Activated CD4-positive, alpha-beta memory T cell treated with anti-CD3 and anti-CD28 coated beads for 36 hours (primary cell): ENCODE data around the gene FOSL2. TPM values are rescaled to one million over a fixed set of nuclear protein-coding genes. Genes with fewer than 3 reads are reported as not detected.

ENCODE experiments used
- CTCF ChIA-PET: fragments of 350-600 bp; sonication (Branson Sonifier 250); formaldehyde crosslinking; loops from one replicate; lab custom pipeline; 2021; ENCODE audit warnings: antibody characterized with exemption, inconsistent platforms; lab: Charles Lee
- POLR2A ChIA-PET: fragments of 350-600 bp; sonication (Branson Sonifier 250); formaldehyde crosslinking; loops from one replicate; lab custom pipeline; 2021; ENCODE audit warnings: antibody characterized with exemption; lab: Charles Lee
- DNase-seq: peaks from one replicate; pipeline ENCODE4 v3.0.0-alpha.2; 2020
- H3K27ac Mint-ChIP-seq: one replicate; pipeline ENCODE4 v1.8.0; 2021; ENCODE audit warnings: mixed read lengths
- H3K27me3 Mint-ChIP-seq: one replicate; pipeline ENCODE4 v1.8.0; 2021; ENCODE audit warnings: mixed read lengths
- H3K36me3 Mint-ChIP-seq: one replicate; pipeline ENCODE4 v1.8.0; 2021; ENCODE audit warnings: mixed read lengths
- H3K4me1 Mint-ChIP-seq: one replicate; pipeline ENCODE4 v1.8.0; 2021; ENCODE audit warnings: low read depth, mixed read lengths
- H3K4me3 Mint-ChIP-seq: one replicate; pipeline ENCODE4 v1.8.0; 2021; ENCODE audit warnings: mild to moderate bottlenecking, mixed read lengths
- H3K9me3 Mint-ChIP-seq: one replicate; pipeline ENCODE4 v1.8.0; 2021; ENCODE audit warnings: mixed read lengths
- intact Hi-C: fragments of 100-400 bp; cut with micrococcal nuclease; formaldehyde crosslinking; loops from one replicate; pipeline ENCODE4 v1.15.1; 2023
- total RNA-seq, 2 experiments: library from RNA; stranded (reverse); gene quantifications; one replicate each; pipeline ENCODE4 v1.2.3, GENCODE V29; 2021

FOSL2 gene
- total RNA-seq, 2 experiments from 2014 or later, result 172 to 182 TPM

GRCh38 chr2:28390746-28391563, 1.7 kb upstream of the FOSL2 start:
- POLR2A ChIA-PET, result interaction anchor here (0.5 to 3.9 kb wide), 20 partner anchors 10 to 675 kb away, joined by 3 to 37 read pairs (median 4); partner anchors contain the start of genes BABAM2 and RBKS

DNA sequence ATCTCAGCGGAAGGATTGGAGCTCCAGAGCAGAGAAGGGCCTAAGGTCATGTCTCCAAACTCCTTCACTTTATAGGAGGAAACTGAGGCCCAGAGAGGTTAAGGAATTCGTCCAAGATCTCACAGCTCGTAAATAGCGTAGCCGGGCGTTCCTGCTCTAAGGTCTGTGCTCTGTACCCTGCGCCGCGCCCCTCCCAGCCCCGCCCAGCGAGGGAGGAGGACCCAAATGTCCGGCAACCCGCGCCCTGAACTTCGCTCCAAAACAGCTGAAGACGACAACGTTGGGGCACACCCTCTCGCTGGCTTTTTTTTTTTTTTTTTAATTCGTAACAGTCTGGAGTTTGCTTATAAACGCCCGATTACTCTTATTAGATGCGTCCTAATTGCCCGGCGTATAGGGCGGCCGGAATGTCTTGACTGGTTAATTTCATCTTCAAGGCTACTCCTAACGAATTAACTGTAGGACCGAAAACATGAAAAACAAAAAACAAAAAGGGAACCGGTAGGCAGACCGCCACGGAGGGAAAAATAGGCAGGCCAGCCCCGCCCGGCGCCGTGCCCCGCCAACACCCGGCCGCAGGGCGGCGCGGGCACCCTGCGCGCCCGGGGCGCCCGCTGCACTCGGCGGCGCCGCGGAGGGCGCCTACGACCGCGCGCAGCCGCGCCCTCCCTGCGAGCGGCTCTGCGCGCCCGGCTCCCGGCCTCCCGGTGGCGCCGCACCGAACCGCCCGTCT, 928 bp upstream of the FOSL2 start:
- Mint-ChIP-seq H3K4me1 (peaks cover 29% of the 10 kb centered on the region), H3K27ac (peak overlapping the region; percentile 98), H3K36me3 (peaks cover 2% of the 10 kb centered on the region), H3K4me3 (peak overlapping the region; percentile 94), H3K9me3 (no peaks in the 10 kb centered on the region), H3K27me3 (peaks cover 2% of the 10 kb centered on the region)
- DNase-seq, result peak; percentile 90
- ChIA-PET POLR2A (interaction anchor here (0.5 to 3.9 kb wide), 17 partner anchors 10 to 677 kb away, joined by 3 to 37 read pairs (median 5); partner anchors contain the start of genes BABAM2 and RBKS), CTCF (interaction anchor here (0.5 to 2.0 kb wide), 7 partner anchors 14 to 708 kb away, joined by 3 to 8 read pairs (median 3); no protein-coding TSS in a partner anchor)
- intact Hi-C loops, result loop anchor here (1.0 to 10.0 kb wide), 11 partner anchors 32 to 1756 kb away; partner anchors contain the start of genes BABAM2, MRPL33, PPP1CB and RBKS

More at GRCh38 chr2:28390746-28391563, 1.7 kb upstream of the FOSL2 start:
- Mint-ChIP-seq H3K27ac (peak overlapping the region; percentile 98), H3K36me3 (peaks cover 2% of the 10 kb centered on the region), H3K4me1 (peaks cover 30% of the 10 kb centered on the region), H3K4me3 (peak overlapping the region; percentile 94), H3K9me3 (no peaks in the 10 kb centered on the region), H3K27me3 (peaks cover 2% of the 10 kb centered on the region)
- no peak for DNase-seq
- CTCF ChIA-PET, result interaction anchor here (0.6 to 2.0 kb wide), 9 partner anchors 15 to 708 kb away, joined by 3 to 8 read pairs (median 3); partner anchors contain the start of gene PPP1CB
- intact Hi-C loops, result loop anchor here (1.0 to 10.0 kb wide), 11 partner anchors 18 to 1756 kb away; partner anchors contain the start of genes PPP1CB, WDR43 and YPEL5

DNA sequence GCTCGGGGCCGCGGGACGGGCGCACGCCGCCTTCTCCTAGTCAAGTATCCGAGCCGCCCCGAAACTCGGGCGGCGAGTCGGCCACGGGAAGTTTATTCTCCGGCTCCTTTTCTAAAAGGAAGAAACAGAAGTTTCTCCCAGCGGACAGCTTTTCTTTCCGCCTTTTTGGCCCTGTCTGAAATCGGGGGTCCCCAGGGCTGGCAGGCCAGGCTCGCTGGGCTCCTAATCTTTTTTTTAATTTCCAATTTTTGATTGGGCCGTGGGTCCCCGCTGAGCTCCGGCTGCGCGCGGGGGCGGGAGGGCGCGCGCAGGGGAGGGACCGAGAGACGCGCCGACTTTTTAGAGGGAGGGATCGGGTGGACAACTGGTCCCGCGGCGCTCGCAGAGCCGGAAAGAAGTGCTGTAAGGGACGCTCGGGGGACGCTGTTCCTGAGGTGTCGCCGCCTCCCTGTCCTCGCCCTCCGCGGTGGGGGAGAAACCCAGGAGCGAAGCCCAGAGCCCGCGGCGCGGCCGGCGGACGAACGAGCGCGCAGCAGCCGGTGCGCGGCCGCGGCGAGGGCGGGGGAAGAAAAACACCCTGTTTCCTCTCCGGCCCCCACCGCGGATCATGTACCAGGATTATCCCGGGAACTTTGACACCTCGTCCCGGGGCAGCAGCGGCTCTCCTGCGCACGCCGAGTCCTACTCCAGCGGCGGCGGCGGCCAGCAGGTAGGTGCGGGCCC, 617 bp downstream of the FOSL2 start:
- Mint-ChIP-seq H3K27ac (peak overlapping the region; percentile 94), H3K4me1 (peaks cover 30% of the 10 kb centered on the region), H3K4me3 (no peak overlapping the region), H3K27me3 (peaks cover 2% of the 10 kb centered on the region), H3K9me3 (no peaks in the 10 kb centered on the region), H3K36me3 (peaks cover 14% of the 10 kb centered on the region)
- DNase-seq, result peak; percentile 68
- CTCF ChIA-PET, result interaction anchor here (0.7 to 1.3 kb wide), 4 partner anchors 16 to 639 kb away, joined by 3 to 6 read pairs (median 4); no protein-coding TSS in a partner anchor
- POLR2A ChIA-PET, result interaction anchor here (0.7 to 3.9 kb wide), 13 partner anchors 9 to 679 kb away, joined by 3 to 37 read pairs (median 3); partner anchors contain the start of genes BABAM2 and RBKS
- intact Hi-C loops, result loop anchor here (2.0 to 10.0 kb wide), 4 partner anchors 229 to 1754 kb away; partner anchors contain the start of genes MRPL33 and YPEL5

GRCh38 chr2:28394331-28394877, 1.7 kb downstream of the FOSL2 start:
- intact Hi-C loops, result loop anchor here (5.0 to 10.0 kb wide), 3 partner anchors 228 to 1753 kb away; partner anchors contain the start of gene YPEL5
- H3K9me3 Mint-ChIP-seq, result no peaks in the 10 kb centered on the region
- peaks cover 22% of the 10 kb centered on the region for H3K36me3 Mint-ChIP-seq
- peaks cover 32% of the 10 kb centered on the region for H3K4me1 Mint-ChIP-seq
- peaks cover 2% of the 10 kb centered on the region for H3K27me3 Mint-ChIP-seq
- no peak overlapping the region for H3K4me3 Mint-ChIP-seq
- H3K27ac Mint-ChIP-seq, result no peak overlapping the region
- POLR2A ChIA-PET, result interaction anchor here (0.7 kb wide), 1 partner anchor 52 kb away, joined by 3 read pairs; no protein-coding TSS in a partner anchor
- CTCF ChIA-PET, result interaction anchor here (1.0 kb wide), 2 partner anchors 640 to 691 kb away, joined by 3 to 5 read pairs; no protein-coding TSS in a partner anchor
- DNase-seq, result no peak

GRCh38 chr2:28394997-28395333, 2.3 kb downstream of the FOSL2 start:
- POLR2A ChIA-PET, result interaction anchor here (0.7 kb wide), 1 partner anchor 51 kb away, joined by 3 read pairs; no protein-coding TSS in a partner anchor
- H3K27me3 Mint-ChIP-seq, result peaks cover 2% of the 10 kb centered on the region
- H3K36me3 Mint-ChIP-seq, result peaks cover 26% of the 10 kb centered on the region
- no peaks in the 10 kb centered on the region for H3K9me3 Mint-ChIP-seq
- intact Hi-C loops, result loop anchor here (5.0 to 10.0 kb wide), 3 partner anchors 227 to 1752 kb away; partner anchors contain the start of gene YPEL5
- CTCF ChIA-PET, result interaction anchor here (1.0 to 1.4 kb wide), 3 partner anchors 641 to 691 kb away, joined by 3 to 5 read pairs (median 3); no protein-coding TSS in a partner anchor
- no peak overlapping the region for H3K4me3 Mint-ChIP-seq
- H3K4me1 Mint-ChIP-seq, result peaks cover 30% of the 10 kb centered on the region
- no peak overlapping the region for H3K27ac Mint-ChIP-seq
- no peak for DNase-seq

- Mint-ChIP-seq H3K27ac (no peak overlapping the region), H3K4me1 (peaks cover 34% of the 10 kb centered on the region), H3K4me3 (no peak overlapping the region), H3K36me3 (peaks cover 31% of the 10 kb centered on the region), H3K27me3 (peaks cover 2% of the 10 kb centered on the region), H3K9me3 (no peaks in the 10 kb centered on the region)
- POLR2A ChIA-PET, result interaction anchor here (0.7 to 1.1 kb wide), 3 partner anchors 15 to 143 kb away, joined by 3 to 4 read pairs (median 3); no protein-coding TSS in a partner anchor
- intact Hi-C loops, result loop anchor here (10.0 kb wide), 1 partner anchor 691 kb away; no protein-coding TSS in a partner anchor
- CTCF ChIA-PET, result interaction anchor here (1.0 to 1.7 kb wide), 5 partner anchors 28 to 692 kb away, joined by 3 to 6 read pairs (median 5); no protein-coding TSS in a partner anchor
- no peak for DNase-seq
These were observed 2.8 kb downstream of the FOSL2 start for GRCh38 chr2:28395334-28396061.

- intact Hi-C loops, result loop anchor here (10.0 kb wide), 1 partner anchor 692 kb away; no protein-coding TSS in a partner anchor
- Mint-ChIP-seq H3K4me1 (peaks cover 44% of the 10 kb centered on the region), H3K36me3 (peaks cover 40% of the 10 kb centered on the region), H3K4me3 (no peak overlapping the region), H3K9me3 (no peaks in the 10 kb centered on the region), H3K27ac (peak overlapping the region; percentile 70), H3K27me3 (peaks cover 2% of the 10 kb centered on the region)
- ChIA-PET POLR2A (interaction anchor here (0.7 kb wide), 2 partner anchors 49 to 69 kb away, joined by 4 read pairs; no protein-coding TSS in a partner anchor), CTCF (interaction anchor here (0.9 to 1.7 kb wide), 5 partner anchors 9 to 643 kb away, joined by 3 to 6 read pairs (median 3); no protein-coding TSS in a partner anchor)
- no peak for DNase-seq
These were observed 4.4 kb downstream of the FOSL2 start for GRCh38 chr2:28397043-28397381.

DNA sequence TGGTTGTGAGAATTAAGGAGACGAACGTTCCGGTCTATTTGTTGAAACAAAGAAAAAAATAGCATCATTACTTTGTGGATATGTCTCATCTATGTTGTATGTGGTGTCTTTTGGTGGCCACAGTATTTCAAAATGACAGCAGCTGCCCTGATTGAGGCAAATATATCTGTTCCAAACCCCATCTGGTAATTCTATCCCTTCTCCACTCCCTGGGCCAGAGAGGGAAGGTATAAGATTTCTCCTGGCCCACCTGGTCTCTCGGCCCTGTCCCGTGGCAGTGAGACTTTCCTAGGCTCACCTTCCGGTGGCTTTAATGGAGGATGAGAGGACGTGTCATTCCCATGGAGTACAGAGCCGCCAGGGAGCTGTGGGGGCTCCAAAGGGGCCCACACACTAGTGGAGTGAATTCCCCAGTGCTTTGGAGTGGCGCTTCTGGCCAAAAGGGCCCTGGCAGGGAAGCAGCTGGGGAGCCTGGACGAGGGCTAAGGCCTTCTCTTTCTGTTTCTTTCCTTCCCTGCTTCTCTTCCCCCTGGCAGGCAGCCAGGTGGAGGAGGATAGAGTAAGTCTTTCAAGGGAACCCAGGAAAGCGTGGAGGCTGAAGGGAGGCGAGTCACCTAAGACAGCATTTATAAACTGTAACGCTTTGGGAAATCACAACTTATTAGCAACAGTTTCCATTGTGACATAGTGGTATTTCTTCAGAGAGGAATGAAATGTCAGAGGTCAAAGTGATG, 5.6 kb downstream of the FOSL2 start:
- Mint-ChIP-seq H3K4me3 (no peak overlapping the region), H3K27me3 (no peaks in the 10 kb centered on the region), H3K36me3 (peaks cover 50% of the 10 kb centered on the region), H3K27ac (peak overlapping the region; percentile 70), H3K9me3 (no peaks in the 10 kb centered on the region), H3K4me1 (peaks cover 57% of the 10 kb centered on the region)
- intact Hi-C loops, result loop anchor here (10.0 kb wide), 1 partner anchor 693 kb away; no protein-coding TSS in a partner anchor
- CTCF ChIA-PET, result no interaction called here
- no peak for DNase-seq
- POLR2A ChIA-PET, result interaction anchor here (1.1 kb wide), 1 partner anchor 9 kb away, joined by 3 read pairs; no protein-coding TSS in a partner anchor

DNA sequence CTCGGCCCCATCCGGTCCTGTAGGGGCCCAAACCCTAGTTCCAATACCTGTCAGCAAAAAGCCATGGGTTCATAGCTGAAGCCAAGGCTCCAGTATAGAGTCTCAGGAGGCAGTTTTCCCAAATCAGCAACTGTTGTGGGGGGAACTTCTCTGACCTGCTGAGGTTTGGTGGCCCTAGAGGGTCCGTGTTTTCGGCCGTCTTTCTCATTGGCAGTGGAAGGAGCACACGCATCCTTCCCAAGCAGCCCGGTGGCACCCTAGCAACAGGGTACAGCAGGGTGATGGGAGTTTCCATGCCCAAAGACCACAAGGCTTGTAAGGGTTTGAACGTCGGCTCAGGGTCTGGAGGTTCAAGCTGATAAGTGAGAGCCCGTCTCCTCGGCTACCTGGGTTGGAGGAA, 6.6 kb downstream of the FOSL2 start:
- Mint-ChIP-seq H3K27me3 (no peaks in the 10 kb centered on the region), H3K36me3 (peaks cover 60% of the 10 kb centered on the region), H3K4me3 (peak overlapping the region; percentile 27), H3K4me1 (peaks cover 67% of the 10 kb centered on the region), H3K27ac (peak overlapping the region; percentile 70), H3K9me3 (no peaks in the 10 kb centered on the region)
- DNase-seq, result no peak
- intact Hi-C loops, result loop anchor here (10.0 kb wide), 1 partner anchor 694 kb away; no protein-coding TSS in a partner anchor
- CTCF ChIA-PET, result interaction anchor here (0.6 kb wide), 1 partner anchor 148 kb away, joined by 3 read pairs; no protein-coding TSS in a partner anchor
- POLR2A ChIA-PET, result interaction anchor here (1.1 kb wide), 1 partner anchor 8 kb away, joined by 3 read pairs; no protein-coding TSS in a partner anchor
